Activated CD8-positive, alpha-beta T cell treated with anti-CD3 and anti-CD28 coated beads for 36 hours (primary cell): Measurements from ENCODE around the gene ITGA3. TPM values are rescaled to one million over a fixed set of nuclear protein-coding genes. Genes with fewer than 3 reads are reported as not detected.
A peak's percentile ranks its signal among the peaks of the same experiment; 100 is the strongest.

ENCODE experiments used
- ATAC-seq: fragments of 200-7000 bp; cut with Tn5 transposase; one replicate; pipeline ENCODE4 v1.10.0; 2021; ENCODE audit warnings: mild to moderate bottlenecking, moderate library complexity
- CTCF ChIA-PET: fragments of 350-600 bp; sonication (Branson Sonifier 250); formaldehyde crosslinking; loops from one replicate; lab custom pipeline; 2021; ENCODE audit warnings: antibody characterized with exemption; lab: Charles Lee
- POLR2A ChIA-PET: fragments of 350-600 bp; sonication (Branson Sonifier 250); formaldehyde crosslinking; loops from one replicate; lab custom pipeline; 2021; ENCODE audit warnings: antibody characterized with exemption; lab: Charles Lee
- DNase-seq: peaks from one replicate; pipeline ENCODE4 v3.0.0-alpha.2; 2020
- H3K27ac Mint-ChIP-seq: one replicate; pipeline ENCODE4 v1.8.0; 2021; ENCODE audit warnings: mild to moderate bottlenecking, mixed read lengths
- H3K27me3 Mint-ChIP-seq: one replicate; pipeline ENCODE4 v1.8.0; 2021; ENCODE audit warnings: mixed read lengths
- H3K36me3 Mint-ChIP-seq: one replicate; pipeline ENCODE4 v1.8.0; 2021; ENCODE audit warnings: low read depth, mixed read lengths
- H3K4me1 Mint-ChIP-seq: one replicate; pipeline ENCODE4 v1.8.0; 2021; ENCODE audit warnings: low read depth, mixed read lengths
- H3K4me3 Mint-ChIP-seq: one replicate; pipeline ENCODE4 v1.8.0; 2021; ENCODE audit warnings: mild to moderate bottlenecking, moderate library complexity, mixed read lengths
- H3K9me3 Mint-ChIP-seq: one replicate; pipeline ENCODE4 v1.8.0; 2021; ENCODE audit warnings: mixed read lengths
- intact Hi-C: fragments of 100-400 bp; cut with micrococcal nuclease; formaldehyde crosslinking; loops from one replicate; pipeline ENCODE4 v1.10.0; 2022
- total RNA-seq, 2 experiments: library from RNA; stranded (reverse); gene quantifications; one replicate each; pipeline ENCODE4 v1.2.3, GENCODE V29; 2021
- TF ChIP-seq, protein P1 (sequence below): fragments of 200-600 bp; IDR thresholded peaks from one replicate; pipeline ENCODE4 v1.8.0; 2022; ENCODE audit warnings: antibody characterized with exemption, mild to moderate bottlenecking

ITGA3 gene
- total RNA-seq, 2 experiments from 2014 or later: 4.2 to 7.2 TPM

DNA sequence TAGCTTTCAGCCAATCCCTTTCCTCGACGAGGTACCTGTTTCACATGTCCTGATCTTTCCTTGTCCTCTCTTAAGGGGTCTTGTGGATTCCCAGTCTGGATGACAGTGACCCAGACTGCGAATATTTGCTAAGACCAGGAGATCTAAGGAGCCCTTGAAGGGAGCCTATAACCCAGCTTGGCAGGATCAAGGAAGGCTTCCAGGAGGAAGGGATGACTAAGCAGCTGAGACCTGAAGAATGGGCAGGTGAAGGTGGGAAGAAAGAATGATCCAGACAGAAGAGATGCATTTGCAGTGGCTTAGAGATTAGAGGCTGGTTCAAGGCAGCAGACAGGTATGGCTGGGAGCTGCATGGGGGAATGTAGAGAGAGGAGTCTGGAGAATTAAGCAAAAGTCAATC is 37.3 kb downstream of the ITGA3 start:
- no peaks in the 10 kb centered on the region for H3K9me3 Mint-ChIP-seq
- H3K36me3 Mint-ChIP-seq: no peaks in the 10 kb centered on the region
- no peak overlapping the region for H3K27ac Mint-ChIP-seq
- H3K27me3 Mint-ChIP-seq: no peaks in the 10 kb centered on the region
- no peak for DNase-seq
- ChIA-PET CTCF (interaction anchor here (0.6 to 5.2 kb wide), 20 partner anchors 11 to 947 kb away, joined by 3 to 69 read pairs (median 12); partner anchors contain the start of genes COL1A1, ITGA3 and PPP1R9B), POLR2A (interaction anchor here (1.2 kb wide), 1 partner anchor 96 kb away, joined by 3 read pairs; no protein-coding TSS in a partner anchor)
- TF ChIP-seq, protein P1, sequence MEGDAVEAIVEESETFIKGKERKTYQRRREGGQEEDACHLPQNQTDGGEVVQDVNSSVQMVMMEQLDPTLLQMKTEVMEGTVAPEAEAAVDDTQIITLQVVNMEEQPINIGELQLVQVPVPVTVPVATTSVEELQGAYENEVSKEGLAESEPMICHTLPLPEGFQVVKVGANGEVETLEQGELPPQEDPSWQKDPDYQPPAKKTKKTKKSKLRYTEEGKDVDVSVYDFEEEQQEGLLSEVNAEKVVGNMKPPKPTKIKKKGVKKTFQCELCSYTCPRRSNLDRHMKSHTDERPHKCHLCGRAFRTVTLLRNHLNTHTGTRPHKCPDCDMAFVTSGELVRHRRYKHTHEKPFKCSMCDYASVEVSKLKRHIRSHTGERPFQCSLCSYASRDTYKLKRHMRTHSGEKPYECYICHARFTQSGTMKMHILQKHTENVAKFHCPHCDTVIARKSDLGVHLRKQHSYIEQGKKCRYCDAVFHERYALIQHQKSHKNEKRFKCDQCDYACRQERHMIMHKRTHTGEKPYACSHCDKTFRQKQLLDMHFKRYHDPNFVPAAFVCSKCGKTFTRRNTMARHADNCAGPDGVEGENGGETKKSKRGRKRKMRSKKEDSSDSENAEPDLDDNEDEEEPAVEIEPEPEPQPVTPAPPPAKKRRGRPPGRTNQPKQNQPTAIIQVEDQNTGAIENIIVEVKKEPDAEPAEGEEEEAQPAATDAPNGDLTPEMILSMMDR: no peak
- no peak overlapping the region for H3K4me3 Mint-ChIP-seq
- intact Hi-C loops: no loop called here
- ATAC-seq: no peak
- H3K4me1 Mint-ChIP-seq: peaks cover 22% of the 10 kb centered on the region

GRCh38 chr17:50093807-50094206 is 37.9 kb downstream of the ITGA3 start:
- Mint-ChIP-seq H3K27ac (no peak overlapping the region), H3K36me3 (no peaks in the 10 kb centered on the region), H3K27me3 (no peaks in the 10 kb centered on the region), H3K4me1 (peaks cover 22% of the 10 kb centered on the region), H3K4me3 (no peak overlapping the region), H3K9me3 (no peaks in the 10 kb centered on the region)
- ChIA-PET POLR2A (interaction anchor here (0.9 to 1.8 kb wide), 7 partner anchors 21 to 97 kb away, joined by 3 to 7 read pairs (median 3); partner anchors contain the start of gene ITGA3), CTCF (interaction anchor here (0.7 to 5.2 kb wide), 61 partner anchors 9 to 896 kb away, joined by 3 to 69 read pairs (median 6); partner anchors contain the start of genes COL1A1, ITGA3, PPP1R9B and SAMD14)
- DNase-seq (no peak), ATAC-seq (no peak)
- intact Hi-C loops: no loop called here
- TF ChIP-seq, protein P1: no peak

GRCh38 chr17:50094243-50094752 is 38.4 kb downstream of the ITGA3 start:
- H3K27me3 Mint-ChIP-seq: no peaks in the 10 kb centered on the region

GRCh38 chr17:50094753-50095619 is 39.1 kb downstream of the ITGA3 start, which contains the start of gene PDK2:
Gene PDK2 (plus strand): TSS chr17:50095351. CDS start chr17:50095436, 85 bp downstream.
- TF ChIP-seq, protein P1: no peak
- no peaks in the 10 kb centered on the region for H3K27me3 Mint-ChIP-seq
- peak within 1 kb of the TSS; percentile 89 for H3K4me3 Mint-ChIP-seq
- ATAC-seq (peak; percentile 93), DNase-seq (peak; percentile 95)
- H3K27ac Mint-ChIP-seq: peak within 1 kb of the TSS; percentile 90
- intact Hi-C loops: no loop called here
- ChIA-PET POLR2A (interaction anchor here (0.7 to 2.1 kb wide), 10 partner anchors 9 to 76 kb away, joined by 3 to 7 read pairs (median 4); partner anchors contain the start of gene ITGA3), CTCF (interaction anchor here (0.7 to 5.2 kb wide), 61 partner anchors 9 to 389 kb away, joined by 3 to 69 read pairs (median 6); partner anchors contain the start of genes COL1A1, ITGA3, PPP1R9B and SAMD14)
- H3K9me3 Mint-ChIP-seq: no peaks in the 10 kb centered on the region
- peaks cover 26% of the 10 kb centered on the region for H3K4me1 Mint-ChIP-seq
- no peaks in the 10 kb centered on the region for H3K36me3 Mint-ChIP-seq

More at GRCh38 chr17:50094243-50094752, 38.4 kb downstream of the ITGA3 start:
- H3K4me1 Mint-ChIP-seq: peaks cover 22% of the 10 kb centered on the region
- no peaks in the 10 kb centered on the region for H3K36me3 Mint-ChIP-seq
- CTCF ChIA-PET: interaction anchor here (0.7 to 5.2 kb wide), 64 partner anchors 9 to 896 kb away, joined by 3 to 69 read pairs (median 6); partner anchors contain the start of genes COL1A1, ITGA3, PPP1R9B and SAMD14
- intact Hi-C loops: no loop called here
- H3K27ac Mint-ChIP-seq: peak overlapping the region; percentile 90
- H3K9me3 Mint-ChIP-seq: no peaks in the 10 kb centered on the region
- ATAC-seq (peak; percentile 52), DNase-seq (peak; percentile 96)
- POLR2A ChIA-PET: interaction anchor here (0.7 to 2.1 kb wide), 11 partner anchors 9 to 97 kb away, joined by 3 to 7 read pairs (median 3); partner anchors contain the start of gene ITGA3
- H3K4me3 Mint-ChIP-seq: peak overlapping the region; percentile 89
- TF ChIP-seq, protein P1: peak; percentile 89
